GM12874 (cell line): ENCODE results near the gene HSPA12A.

Source experiments
- TF ChIP-seq, protein P1 (sequence below): IDR thresholded peaks from 2 replicates; pipeline ENCODE4 v1.5.1; 2011; ENCODE audit warnings: low read depth, mild to moderate bottlenecking, control low read depth, low read length, moderate library complexity; ENCODE audit not compliant: insufficient read depth

Gene HSPA12A

GRCh38 chr10:116676633-116677032 lies 65.7 kb downstream of the HSPA12A start:
- TF ChIP-seq, protein P1, sequence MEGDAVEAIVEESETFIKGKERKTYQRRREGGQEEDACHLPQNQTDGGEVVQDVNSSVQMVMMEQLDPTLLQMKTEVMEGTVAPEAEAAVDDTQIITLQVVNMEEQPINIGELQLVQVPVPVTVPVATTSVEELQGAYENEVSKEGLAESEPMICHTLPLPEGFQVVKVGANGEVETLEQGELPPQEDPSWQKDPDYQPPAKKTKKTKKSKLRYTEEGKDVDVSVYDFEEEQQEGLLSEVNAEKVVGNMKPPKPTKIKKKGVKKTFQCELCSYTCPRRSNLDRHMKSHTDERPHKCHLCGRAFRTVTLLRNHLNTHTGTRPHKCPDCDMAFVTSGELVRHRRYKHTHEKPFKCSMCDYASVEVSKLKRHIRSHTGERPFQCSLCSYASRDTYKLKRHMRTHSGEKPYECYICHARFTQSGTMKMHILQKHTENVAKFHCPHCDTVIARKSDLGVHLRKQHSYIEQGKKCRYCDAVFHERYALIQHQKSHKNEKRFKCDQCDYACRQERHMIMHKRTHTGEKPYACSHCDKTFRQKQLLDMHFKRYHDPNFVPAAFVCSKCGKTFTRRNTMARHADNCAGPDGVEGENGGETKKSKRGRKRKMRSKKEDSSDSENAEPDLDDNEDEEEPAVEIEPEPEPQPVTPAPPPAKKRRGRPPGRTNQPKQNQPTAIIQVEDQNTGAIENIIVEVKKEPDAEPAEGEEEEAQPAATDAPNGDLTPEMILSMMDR: no peak

DNA sequence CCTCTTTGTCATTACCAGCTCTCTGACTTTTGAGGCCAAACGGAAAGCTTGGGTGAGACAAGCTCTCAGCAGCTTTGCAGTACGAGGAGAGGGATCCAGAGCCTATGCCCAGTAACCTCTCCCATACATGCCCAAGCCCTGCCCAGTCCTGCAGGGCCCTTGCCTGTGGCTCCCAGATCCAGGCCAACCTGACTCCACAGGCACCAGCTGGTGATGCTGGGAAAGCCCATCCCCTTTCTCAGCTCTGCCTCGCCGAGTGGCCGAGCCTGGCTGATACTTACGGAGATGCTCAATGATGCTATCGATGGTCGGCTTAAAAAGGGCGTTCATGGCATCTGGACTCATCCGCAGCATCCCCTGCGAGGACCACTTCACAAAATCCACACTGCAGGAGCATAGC lies 66.2 kb downstream of the HSPA12A start:
- TF ChIP-seq, protein P1: no peak

DNA sequence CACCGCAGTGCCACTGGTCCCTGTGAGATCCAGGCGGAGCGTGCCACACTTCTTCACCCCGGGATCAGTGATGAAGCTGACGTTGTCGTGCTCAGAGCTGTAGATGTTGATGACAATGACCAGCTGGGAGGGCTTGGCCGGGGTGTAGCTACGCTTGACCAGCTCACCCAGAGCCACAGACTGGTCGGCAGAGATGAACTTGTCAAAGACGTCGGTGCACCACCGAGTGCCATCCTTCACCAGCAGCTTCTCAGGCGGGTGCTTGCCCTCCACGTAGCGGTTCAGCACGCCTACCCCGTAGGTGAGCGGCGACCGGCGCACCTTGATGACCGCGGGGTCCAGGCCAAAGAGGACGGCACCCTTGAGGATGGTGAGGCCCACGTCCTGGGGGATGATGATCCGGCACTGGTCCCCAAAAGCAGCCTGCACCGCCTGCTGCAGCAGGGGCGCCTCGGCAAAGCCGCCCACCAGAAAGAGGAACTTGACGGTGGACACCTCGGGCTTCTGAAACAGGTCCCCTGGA lies 67.4 kb downstream of the HSPA12A start:
- TF ChIP-seq, protein P1: no peak

DNA sequence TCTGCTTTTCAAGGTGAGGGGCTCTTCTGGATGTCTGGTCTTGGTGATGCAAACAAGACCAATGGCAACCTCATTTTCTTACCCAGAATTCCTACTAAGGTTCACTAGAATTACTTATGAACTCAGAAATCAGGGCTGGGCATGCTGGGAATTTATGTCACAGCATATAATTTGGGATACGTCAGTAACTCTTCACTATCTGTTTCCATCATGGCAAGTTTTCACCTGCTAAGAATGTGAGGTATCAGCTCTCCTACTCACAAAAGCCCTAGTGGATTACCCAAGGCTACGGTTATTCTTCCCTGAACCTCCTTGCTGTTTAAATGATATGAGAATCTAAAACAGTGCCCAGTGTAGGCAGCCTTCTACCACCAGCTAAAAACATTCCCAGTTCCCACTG lies 68.5 kb downstream of the HSPA12A start:
- TF ChIP-seq, protein P1: no peak

DNA sequence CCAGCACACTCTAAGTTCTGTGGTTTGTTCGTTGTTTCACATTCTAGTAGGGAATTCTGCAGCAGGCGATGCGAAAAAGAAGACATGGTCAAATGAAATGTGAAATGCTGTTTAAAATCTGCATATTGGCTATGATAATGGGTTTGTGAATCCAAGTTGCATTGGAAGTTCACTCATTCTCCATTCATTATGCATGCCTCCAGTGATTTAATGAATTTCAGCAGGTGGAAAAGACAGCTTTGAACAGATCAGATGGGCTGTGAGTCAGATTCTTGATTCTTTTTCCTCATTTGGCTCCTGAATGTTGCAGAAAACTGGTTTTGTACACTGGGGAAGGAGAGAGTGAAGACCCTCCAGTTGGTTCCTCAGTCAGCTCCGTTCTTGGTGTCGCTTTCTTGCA lies 69.5 kb downstream of the HSPA12A start:
- TF ChIP-seq, protein P1: no peak

GRCh38 chr10:116671274-116671926 lies 71.0 kb downstream of the HSPA12A start:
- TF ChIP-seq, protein P1: no peak

GRCh38 chr10:116670706-116671105 lies 71.7 kb downstream of the HSPA12A start:
- TF ChIP-seq, protein P1: no peak
